Lung (tissue), 12 donors: ENCODE measurements around the gene SAMD8. TPM values are rescaled to one million over a fixed set of nuclear protein-coding genes. Genes with fewer than 3 reads are reported as not detected.

Experiments used
- ATAC-seq: fragments of 200-7000 bp; cut with Tn5 transposase; one replicate; pipeline ENCODE4 v1.9.1; 2020; ENCODE audit warnings: moderate number of reproducible peaks; ENCODE audit not compliant: insufficient read depth, low FRiP score
- DNase-seq, 3 donors: peaks; one replicate each; pipeline ENCODE4 v3.0.0-alpha.2; 2013 to 2017
- H3K27ac ChIP-seq, 2 donors: one replicate each; pipeline ENCODE4 v1.5.1; 2013; ENCODE audit warnings: mild to moderate bottlenecking in 2 of 2, moderate library complexity in 2 of 2, control low read depth in 1 of 2, inconsistent platforms in 1 of 2, low read depth in 1 of 2, low read length in 1 of 2
- H3K27me3 ChIP-seq, 3 donors: one replicate each; pipeline ENCODE4 v1.5.1; 2013; ENCODE audit warnings: low read length in 2 of 3; ENCODE audit not compliant: control insufficient read depth in 3 of 3, insufficient read depth in 3 of 3
- H3K36me3 ChIP-seq, 4 donors: one replicate each; pipeline ENCODE4 v1.5.1; 2013; ENCODE audit warnings: low read length in 4 of 4, mild to moderate bottlenecking in 1 of 4, moderate library complexity in 1 of 4; ENCODE audit not compliant: control insufficient read depth in 4 of 4, insufficient read depth in 4 of 4
- H3K4me1 ChIP-seq, 5 donors: one replicate each; pipeline ENCODE4 v1.5.1; 2013; ENCODE audit warnings: low read length in 5 of 5, mild to moderate bottlenecking in 2 of 5, moderate library complexity in 1 of 5; ENCODE audit not compliant: control insufficient read depth in 5 of 5, insufficient read depth in 5 of 5
- H3K4me3 ChIP-seq: one replicate; pipeline ENCODE4 v1.5.1; 2013; ENCODE audit warnings: mild to moderate bottlenecking, control low read depth, moderate library complexity
- H3K9ac ChIP-seq, 2 donors: one replicate each; pipeline ENCODE4 v1.5.1; 2013; ENCODE audit warnings: low read length in 2 of 2, control low read depth in 1 of 2; ENCODE audit not compliant: insufficient read depth in 1 of 2
- H3K9me3 ChIP-seq, 4 donors: one replicate each; pipeline ENCODE4 v1.5.1; 2013; ENCODE audit warnings: low read length in 3 of 4, mild to moderate bottlenecking in 1 of 4, moderate library complexity in 1 of 4; ENCODE audit not compliant: control insufficient read depth in 4 of 4, insufficient read depth in 3 of 4
- WGBS, 2 donors: extraction: QIAGEN DNeasy Blood & Tissue Kit; methylation state at CpG; one replicate each; pipeline ENCODE4 v1.1.7; 2013; 5-methylcytosine and 5-hydroxymethylcytosine counted together
- polyA plus RNA-seq, 2 donors: library from polyadenylated mRNA; stranded (reverse); fragments of 200-250 nt; gene quantifications; one replicate each; pipeline ENCODE4 v1.2.1, GENCODE V29; 2013
- total RNA-seq, 2 donors: library from RNA; depleted of rRNA in 1 of 2; stranded (reverse); fragments of >200 nt in 1 of 2; gene quantifications; one replicate each; pipeline ENCODE4 v1.2.1, GENCODE V29; 2014 to 2021
- TF ChIP-seq, protein P1 (sequence below): IDR thresholded peaks from 2 replicates; pipeline ENCODE4 v1.5.1; 2012; ENCODE audit warnings: mild to moderate bottlenecking; ENCODE audit errors: control extremely low read depth, extremely low read depth
- donor health status: control.
- donor health status: control.
- donor health status: Bipolar disorder and iron deficiency.
- donor health status: healthy.
- donor health status: DM: yes; HTN: yes; CAD: no.

SAMD8 gene
- total and polyA plus RNA-seq, 4 donors: 5.5 to 29.0 (median 11.3) TPM

DNA sequence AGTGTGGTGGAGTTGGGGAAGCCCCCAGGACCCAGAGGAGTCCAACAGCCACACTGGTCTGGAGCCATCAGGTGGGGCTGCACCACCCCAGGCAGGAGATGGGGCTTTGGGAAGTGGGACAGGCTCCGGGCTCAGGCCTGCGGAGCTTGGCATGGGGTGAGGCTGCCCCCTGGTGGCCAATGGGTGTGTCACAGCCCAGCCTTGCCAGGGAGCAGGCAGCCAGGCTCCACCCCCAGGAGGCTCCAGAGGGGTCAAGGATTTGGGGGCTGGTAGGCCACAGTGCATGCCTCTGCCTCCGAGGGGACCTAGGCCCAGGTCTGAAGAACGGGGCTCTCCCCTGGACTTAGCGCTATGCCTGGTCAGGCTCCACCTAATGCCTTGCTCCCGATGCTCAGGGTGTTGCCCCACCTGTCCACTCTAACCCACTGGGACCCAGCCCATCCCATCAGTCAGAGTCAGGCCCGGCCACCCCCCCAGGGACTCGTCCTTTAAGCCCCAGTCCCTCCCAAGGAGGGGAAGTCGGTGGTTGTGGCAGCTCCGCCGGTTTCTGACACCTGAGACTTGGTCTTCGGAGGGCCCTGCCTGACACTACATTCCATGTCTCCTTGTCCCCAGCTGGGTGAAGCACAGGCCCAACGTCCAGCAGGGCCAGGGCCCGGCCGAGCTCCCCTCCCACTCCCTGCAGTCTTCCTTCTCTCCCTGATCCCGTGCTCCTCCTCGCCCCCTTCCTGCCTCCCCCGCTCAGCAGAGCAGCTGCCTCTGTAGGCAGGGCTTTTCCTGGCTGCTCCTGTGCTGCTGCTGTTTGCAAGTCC is 11.3 kb upstream of the SAMD8 start:
- WGBS, 2 donors: 31 to 39% methylated on average over 18 of the region's 18 CpGs
- Histone ChIP-seq H3K27me3 (no peaks in the 10 kb centered on the region), H3K36me3 (no peaks in the 10 kb centered on the region), H3K4me1 (peaks cover 0 to 10% (median 1%) of the 10 kb centered on the region in 5 donors), H3K9me3 (no peaks in the 10 kb centered on the region), H3K4me3 (no peak overlapping the region), H3K9ac (no peak overlapping the region), H3K27ac (no peak overlapping the region)
- peak; percentile 71 to 83 (median 77) for DNase-seq
- TF ChIP-seq, protein P1, sequence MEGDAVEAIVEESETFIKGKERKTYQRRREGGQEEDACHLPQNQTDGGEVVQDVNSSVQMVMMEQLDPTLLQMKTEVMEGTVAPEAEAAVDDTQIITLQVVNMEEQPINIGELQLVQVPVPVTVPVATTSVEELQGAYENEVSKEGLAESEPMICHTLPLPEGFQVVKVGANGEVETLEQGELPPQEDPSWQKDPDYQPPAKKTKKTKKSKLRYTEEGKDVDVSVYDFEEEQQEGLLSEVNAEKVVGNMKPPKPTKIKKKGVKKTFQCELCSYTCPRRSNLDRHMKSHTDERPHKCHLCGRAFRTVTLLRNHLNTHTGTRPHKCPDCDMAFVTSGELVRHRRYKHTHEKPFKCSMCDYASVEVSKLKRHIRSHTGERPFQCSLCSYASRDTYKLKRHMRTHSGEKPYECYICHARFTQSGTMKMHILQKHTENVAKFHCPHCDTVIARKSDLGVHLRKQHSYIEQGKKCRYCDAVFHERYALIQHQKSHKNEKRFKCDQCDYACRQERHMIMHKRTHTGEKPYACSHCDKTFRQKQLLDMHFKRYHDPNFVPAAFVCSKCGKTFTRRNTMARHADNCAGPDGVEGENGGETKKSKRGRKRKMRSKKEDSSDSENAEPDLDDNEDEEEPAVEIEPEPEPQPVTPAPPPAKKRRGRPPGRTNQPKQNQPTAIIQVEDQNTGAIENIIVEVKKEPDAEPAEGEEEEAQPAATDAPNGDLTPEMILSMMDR: peak; percentile 97
- ATAC-seq: peak; percentile 92

DNA sequence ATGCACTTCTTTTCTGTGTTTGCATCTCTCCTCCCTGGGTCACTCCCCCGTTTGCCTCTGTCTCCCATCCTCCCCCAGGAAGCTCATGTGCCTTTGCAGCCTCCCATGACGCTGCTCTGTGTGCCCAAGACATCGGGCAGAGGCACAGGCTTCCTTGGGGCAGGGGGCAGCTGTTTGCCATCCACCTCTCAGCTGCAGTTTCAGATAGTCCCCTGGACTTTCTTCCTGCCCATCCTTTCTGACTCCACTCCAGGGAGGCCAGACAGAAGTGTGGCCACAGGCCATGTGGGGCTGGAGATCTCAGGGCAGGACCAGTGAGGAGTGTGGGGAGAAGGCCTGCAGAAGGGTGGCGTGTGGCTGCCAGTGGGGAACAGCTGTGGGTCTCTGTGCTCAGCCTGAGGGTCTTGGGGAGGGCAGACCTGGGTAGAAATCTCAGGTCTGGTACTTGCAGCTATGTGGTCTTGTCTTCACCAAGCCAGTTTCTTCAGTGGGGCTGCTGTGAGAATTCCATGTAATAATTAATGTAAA is 10.6 kb upstream of the SAMD8 start:
- H3K9me3 ChIP-seq: no peaks in the 10 kb centered on the region
- H3K4me1 ChIP-seq: peaks cover 0 to 10% (median 1%) of the 10 kb centered on the region in 5 donors
- H3K9ac ChIP-seq: no peak overlapping the region
- WGBS, 2 donors: 73 to 90% methylated on average over 4 of the region's 4 CpGs
- TF ChIP-seq, protein P1: no peak
- ATAC-seq (no peak), DNase-seq (no peak)
- H3K4me3 ChIP-seq: no peak overlapping the region
- no peaks in the 10 kb centered on the region for H3K27me3 ChIP-seq
- no peak overlapping the region for H3K27ac ChIP-seq
- H3K36me3 ChIP-seq: no peaks in the 10 kb centered on the region

DNA sequence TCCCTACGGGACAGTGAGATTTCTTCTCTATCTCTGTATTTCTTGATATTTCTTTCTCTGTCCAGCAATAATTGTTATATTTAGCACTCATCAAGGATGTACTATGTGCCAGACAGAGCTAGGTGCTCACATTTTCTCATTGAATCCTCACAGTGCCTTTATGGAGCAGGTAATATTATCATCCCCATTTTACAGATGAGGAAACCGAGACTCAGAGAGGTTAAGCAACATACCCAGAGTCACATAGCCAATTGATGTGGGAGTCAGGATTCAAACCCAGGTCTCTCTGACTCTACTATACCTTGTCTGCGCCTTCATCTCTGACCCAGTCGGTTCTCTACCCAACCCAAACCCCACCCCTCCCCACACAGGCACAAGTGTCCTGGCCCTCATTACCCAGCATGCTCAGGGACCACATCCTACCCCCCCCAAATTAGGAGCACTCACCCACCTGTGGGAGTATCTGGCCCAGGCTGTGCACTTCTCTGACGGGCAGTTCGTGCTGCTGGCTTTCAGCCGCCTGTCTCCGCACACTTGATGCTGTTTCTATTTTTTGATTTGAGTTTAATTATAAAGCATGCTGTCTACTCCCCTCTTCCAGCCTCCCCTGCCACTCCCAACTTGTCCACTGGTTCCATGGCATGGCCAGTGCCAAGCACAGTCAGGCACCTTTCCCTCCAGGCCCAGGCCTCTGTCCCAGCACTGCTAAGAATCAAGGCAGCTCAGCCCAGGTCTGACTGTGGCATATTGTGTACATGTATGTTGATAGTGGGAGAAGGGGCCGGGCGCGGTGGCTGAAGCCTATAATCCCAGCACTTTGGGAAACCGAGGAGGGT is 9.8 kb upstream of the SAMD8 start:
- TF ChIP-seq, protein P1: no peak
- Histone ChIP-seq H3K9me3 (no peaks in the 10 kb centered on the region), H3K36me3 (no peaks in the 10 kb centered on the region), H3K27ac (peak overlapping the region in 1 of 2 donors; percentile 5), H3K9ac (no peak overlapping the region), H3K27me3 (no peaks in the 10 kb centered on the region), H3K4me1 (peaks cover 0 to 10% (median 1%) of the 10 kb centered on the region in 5 donors), H3K4me3 (no peak overlapping the region)
- no peak for ATAC-seq
- DNase-seq: no peak
- 94 to 98% methylated on average over 12 of the region's 12 CpGs for WGBS, 2 donors
